GM13977 (cell line): ENCODE measurements around the gene ARL14EP.

Experiments
- DNase-seq: peaks from one replicate; pipeline ENCODE4 v3.0.0; 2012; ENCODE audit warnings: low spot score
- in situ Hi-C: fragments of 300-500 bp; cut with MboI; formaldehyde crosslinking; loops from one replicate; pipeline ENCODE4 v1.12.0; 2022; ENCODE audit warnings: low sequenced_read_pairs, low pct_unique_long_range_greater_than_20kb, mixed read lengths, inconsistent platforms; ENCODE audit not compliant: unreplicated experiment
- TF ChIP-seq, protein P1 (sequence below): IDR thresholded peaks from 2 replicates; pipeline ENCODE4 v1.5.1; 2012; ENCODE audit warnings: mild to moderate bottlenecking, control low read depth; ENCODE audit not compliant: insufficient read depth; ENCODE audit errors: extremely low read depth, missing control alignments

The ARL14EP gene

DNA sequence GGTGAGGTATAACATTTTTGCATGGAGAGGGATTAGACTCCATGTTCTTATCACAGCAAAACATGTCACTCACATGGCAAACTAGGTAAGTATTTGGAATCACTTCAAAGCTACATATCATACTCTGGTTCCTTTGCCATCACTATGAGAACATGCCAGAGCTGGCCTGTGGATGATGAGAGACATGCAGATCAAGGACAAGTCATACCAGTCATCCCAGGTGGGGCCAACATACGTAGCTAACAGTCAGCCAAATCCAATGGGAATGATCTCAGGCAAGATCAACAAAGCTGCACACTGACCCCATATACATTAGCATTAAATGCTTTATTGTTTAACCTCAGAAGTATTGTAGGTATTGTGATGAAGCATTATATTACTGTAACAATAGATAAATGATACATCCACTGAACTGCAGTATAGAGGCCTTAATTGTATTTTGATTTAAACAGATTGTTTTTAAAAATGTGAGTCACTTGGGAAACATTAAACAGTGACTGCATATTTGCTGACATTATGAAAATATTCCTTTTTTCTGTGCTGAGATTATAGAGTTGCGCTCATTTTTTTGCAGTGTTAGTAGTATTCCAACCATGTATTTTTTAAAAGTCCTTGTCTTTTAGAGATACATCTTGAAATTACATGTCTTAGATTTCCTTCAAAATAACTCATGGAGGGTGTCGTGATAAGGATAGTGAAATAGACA lies 37.3 kb upstream of the ARL14EP start:
- TF ChIP-seq, protein P1, sequence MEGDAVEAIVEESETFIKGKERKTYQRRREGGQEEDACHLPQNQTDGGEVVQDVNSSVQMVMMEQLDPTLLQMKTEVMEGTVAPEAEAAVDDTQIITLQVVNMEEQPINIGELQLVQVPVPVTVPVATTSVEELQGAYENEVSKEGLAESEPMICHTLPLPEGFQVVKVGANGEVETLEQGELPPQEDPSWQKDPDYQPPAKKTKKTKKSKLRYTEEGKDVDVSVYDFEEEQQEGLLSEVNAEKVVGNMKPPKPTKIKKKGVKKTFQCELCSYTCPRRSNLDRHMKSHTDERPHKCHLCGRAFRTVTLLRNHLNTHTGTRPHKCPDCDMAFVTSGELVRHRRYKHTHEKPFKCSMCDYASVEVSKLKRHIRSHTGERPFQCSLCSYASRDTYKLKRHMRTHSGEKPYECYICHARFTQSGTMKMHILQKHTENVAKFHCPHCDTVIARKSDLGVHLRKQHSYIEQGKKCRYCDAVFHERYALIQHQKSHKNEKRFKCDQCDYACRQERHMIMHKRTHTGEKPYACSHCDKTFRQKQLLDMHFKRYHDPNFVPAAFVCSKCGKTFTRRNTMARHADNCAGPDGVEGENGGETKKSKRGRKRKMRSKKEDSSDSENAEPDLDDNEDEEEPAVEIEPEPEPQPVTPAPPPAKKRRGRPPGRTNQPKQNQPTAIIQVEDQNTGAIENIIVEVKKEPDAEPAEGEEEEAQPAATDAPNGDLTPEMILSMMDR: no peak
- DNase-seq: no peak
- in situ Hi-C loops: no loop called here

DNA sequence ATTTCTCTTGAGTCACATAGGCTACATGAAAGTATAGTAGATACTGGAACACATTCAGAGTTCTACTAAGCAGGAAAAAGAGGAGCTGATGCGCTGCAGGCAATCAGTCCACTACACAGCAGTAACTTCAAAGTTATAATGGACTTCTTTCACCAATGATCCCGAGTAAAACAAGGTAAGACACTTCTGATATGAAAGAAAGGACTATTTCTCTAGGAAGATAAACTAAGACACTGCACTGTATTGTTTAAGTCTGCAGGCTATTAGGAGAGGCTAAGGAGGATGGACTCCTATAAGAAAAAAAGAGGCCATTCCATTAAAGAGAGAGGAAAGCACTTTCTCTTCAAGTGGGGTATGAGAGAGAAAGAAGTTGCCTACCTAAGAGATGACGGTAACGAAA lies 31.6 kb upstream of the ARL14EP start:
- DNase-seq: no peak
- in situ Hi-C loops: no loop called here
- TF ChIP-seq, protein P1: no peak

DNA sequence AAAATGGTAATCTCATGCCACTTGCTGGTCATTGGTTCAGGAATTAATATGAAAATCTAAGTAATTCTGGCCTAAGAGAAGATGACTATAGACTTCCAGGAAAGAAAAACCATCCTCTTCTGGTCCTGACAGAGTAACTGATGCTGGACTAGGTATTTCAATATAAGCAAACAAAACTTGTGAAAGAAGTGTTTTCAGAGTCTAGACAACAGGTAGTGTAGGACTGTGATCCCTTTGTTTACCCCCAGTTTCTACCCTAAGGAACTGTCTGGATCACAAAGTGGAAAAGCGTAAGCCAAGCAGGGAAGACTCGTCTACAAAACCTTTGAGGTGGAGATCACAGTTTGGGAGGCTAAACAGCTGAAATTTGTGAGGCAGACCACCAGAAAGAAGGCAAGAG lies 30.4 kb upstream of the ARL14EP start:
- TF ChIP-seq, protein P1: no peak
- DNase-seq: no peak
- in situ Hi-C loops: no loop called here

DNA sequence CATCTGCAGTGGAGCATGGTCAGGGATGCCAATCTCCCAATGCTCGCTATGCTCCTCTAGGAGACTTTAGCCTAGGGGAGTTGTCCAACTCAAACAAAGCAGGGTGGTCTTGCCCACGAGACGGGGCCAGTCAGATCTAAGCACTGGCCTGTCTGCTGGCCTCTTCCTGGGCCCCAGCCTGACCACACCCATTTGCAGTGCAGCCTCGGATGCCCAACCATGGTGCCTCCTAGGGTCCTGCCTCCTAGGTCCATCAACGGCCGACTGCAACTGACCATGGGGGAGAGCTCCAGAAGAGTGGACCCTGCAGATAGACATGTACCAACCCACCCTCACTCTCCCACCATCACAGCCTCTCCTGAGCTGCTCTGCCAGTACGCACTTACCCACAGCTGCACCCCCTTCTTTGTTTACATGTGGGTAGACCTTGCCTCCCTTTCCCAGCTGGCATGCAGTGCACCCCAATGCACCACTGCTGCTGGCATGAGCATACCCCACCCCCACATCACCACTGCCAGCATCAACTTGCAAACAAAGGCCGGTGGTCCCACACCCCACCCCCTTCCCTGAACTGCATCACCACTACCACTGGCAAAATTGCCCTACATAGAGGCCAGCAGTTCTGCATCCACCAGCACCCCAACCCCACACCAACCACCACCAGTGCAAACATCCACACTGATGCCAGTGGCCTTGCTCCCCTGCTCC lies 27.6 kb upstream of the ARL14EP start:
- in situ Hi-C loops: no loop called here
- TF ChIP-seq, protein P1: no peak
- DNase-seq: no peak

DNA sequence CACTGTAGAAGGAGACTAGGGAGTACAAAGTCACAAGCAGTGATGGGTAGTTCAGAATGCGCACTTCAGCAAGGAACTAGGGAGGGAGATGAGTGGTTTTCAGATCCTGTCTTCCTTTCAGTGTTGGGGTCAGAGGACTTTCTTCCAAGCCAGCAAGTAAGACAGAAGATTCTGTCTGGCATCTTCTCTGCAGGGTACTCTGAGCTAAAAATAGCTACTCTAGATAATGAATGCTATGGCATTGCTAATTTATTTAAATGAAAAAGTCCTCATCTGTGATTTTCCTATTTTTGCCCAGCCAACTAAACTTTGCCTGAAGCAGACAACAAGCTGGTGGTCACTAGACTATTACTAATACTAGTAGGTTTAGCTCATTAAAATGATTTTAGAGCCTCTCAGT lies 18.3 kb upstream of the ARL14EP start:
- DNase-seq: no peak
- TF ChIP-seq, protein P1: no peak
- in situ Hi-C loops: no loop called here

DNA sequence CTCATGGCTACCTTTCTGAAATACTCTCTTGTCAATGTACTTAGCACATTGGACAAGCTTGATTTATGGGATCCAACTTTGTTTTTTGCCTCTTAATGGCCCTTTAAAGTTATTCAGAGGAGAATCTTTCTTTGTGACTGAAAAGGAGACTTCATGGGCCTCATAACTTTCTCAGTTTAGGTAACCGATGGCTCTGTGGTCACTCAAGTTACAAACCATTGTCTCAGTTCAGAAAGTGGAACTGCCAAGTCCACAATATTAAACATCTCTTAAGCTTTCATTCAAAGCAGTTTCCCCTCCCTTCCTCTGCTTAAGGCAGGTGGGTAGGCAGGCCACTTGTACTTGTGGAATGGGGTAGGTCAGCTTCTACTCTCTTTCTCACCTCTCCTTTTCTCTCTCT lies 12.3 kb upstream of the ARL14EP start:
- TF ChIP-seq, protein P1: no peak

More for the DNA sequence above, 12.3 kb upstream of the ARL14EP start:
- in situ Hi-C loops: no loop called here
- peak; percentile 27 for DNase-seq
